ENCODE results near the gene BTLA.
"Not testable (repeated sequence)": the region's sequence is repeated elsewhere in the genome, so short reads cannot be mapped to it uniquely, and the experiment has no call there.

The BTLA gene

DNA sequence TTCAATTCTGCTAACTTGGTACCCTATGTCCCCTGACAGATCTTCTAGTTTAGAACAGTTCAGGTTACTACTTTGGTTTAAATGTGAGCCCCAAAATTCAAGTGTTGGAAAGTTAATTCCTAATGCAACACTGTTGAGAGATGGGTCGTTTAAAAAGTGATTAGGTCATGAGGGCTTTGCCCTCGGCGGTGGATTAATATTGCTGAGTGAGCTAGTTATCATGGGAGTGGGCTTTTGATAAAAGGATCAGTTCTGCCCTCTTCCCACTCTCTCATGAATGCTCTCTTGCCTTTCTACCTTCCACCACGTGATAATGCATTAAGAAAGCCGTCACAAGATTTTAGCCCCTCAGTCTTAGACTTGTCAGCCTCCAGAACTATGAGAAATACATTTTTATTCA lies 72.1 kb downstream of the BTLA start:
- H3K27me3 ChIP-seq (ENCODE audit: insufficient read depth, low read length) = no peaks in the 10 kb centered on the region
- no peak overlapping the region for H3K27ac ChIP-seq (ENCODE audit: low read length)
- no peaks in the 10 kb centered on the region for H3K9me3 ChIP-seq (ENCODE audit: insufficient read depth, low read depth, low read length)
- no peaks in the 10 kb centered on the region for H3K36me3 ChIP-seq (ENCODE audit: insufficient read depth, low read depth, low read length)
- no peak overlapping the region for H3K4me3 ChIP-seq (ENCODE audit: low read length)
- peaks cover 23% of the 10 kb centered on the region; the same call in 1 of the 2 replicates for H3K4me1 ChIP-seq (ENCODE audit: insufficient read depth, low read length)
- no peak overlapping the region for H3K9ac ChIP-seq (ENCODE audit: low read depth, low read length)

DNA sequence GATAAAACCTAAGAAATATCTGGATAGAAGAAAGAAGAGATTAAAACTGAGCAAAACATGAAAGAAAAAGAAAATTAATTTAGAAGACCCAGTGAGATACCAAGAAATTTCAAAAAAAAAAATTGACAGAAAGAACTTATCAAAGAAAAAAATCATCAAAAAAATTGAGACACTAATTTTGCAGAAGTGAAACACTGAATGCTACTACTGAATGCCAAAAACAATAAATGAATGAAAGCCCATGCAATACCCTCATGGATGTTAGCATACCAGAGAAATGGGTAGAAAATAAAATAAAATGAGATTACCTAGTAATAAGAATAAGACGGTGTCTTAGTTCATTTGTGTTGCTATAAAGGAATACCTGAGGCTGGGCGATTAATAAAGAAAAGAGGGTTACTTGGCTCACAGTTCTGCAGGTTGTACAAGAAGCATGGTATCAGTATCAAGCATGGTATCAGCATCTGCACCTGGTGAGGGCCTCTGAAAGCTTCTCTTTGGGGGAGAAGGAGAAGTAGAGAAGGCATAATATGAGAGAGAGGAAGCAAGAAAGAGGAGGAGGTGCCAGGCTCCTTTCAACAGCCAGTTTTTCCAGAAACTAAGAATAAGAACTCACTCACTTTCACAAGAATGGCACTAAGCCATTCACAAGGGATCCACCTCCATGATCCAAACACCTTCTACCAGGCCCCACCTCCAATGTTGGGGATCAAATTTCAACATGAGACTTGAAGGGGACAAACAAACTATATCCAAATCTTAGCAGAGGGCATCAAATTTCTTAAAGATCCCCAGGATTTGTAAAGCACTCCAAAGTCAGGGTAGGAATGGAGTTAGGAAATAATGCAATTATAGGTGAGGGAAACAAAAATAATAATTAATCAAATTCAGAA lies 73.2 kb downstream of the BTLA start:
- Histone ChIP-seq H3K4me1 (ENCODE audit: insufficient read depth, low read length) (peaks cover 23% of the 10 kb centered on the region; the same call in 1 of the 2 replicates), H3K27ac (ENCODE audit: low read length) (no peak overlapping the region), H3K4me3 (ENCODE audit: low read length) (peak overlapping the region; percentile 34; the same call in 1 of the 2 replicates), H3K36me3 (ENCODE audit: insufficient read depth, low read depth, low read length) (no peaks in the 10 kb centered on the region), H3K9ac (ENCODE audit: low read depth, low read length) (no peak overlapping the region), H3K9me3 (ENCODE audit: insufficient read depth, low read depth, low read length) (no peaks in the 10 kb centered on the region), H3K27me3 (ENCODE audit: insufficient read depth, low read length) (no peaks in the 10 kb centered on the region)

DNA sequence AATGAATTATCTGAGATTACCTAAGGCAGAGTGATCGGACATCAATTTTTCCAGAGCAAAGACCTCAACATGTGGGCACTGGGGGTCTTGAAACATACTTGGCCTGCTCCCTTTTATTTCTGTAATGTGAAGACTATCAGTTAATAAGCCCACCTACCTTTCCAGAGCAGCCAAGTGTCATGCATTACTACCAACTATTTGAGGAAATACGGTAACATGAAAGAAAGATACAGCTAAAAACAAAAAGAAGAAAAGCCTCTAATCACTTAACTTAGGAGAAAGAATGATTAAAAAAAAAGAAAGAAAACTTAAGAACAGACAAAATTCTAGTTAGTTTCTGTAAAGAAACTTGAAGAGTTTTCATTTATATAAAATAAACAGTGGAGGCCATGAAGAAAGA lies 73.9 kb downstream of the BTLA start:
- no peaks in the 10 kb centered on the region for H3K9me3 ChIP-seq (ENCODE audit: insufficient read depth, low read depth, low read length)
- peak overlapping the region; percentile 22 for H3K27ac ChIP-seq (ENCODE audit: low read length)
- no peaks in the 10 kb centered on the region for H3K27me3 ChIP-seq (ENCODE audit: insufficient read depth, low read length)
- peaks cover 23% of the 10 kb centered on the region; the same call in 1 of the 2 replicates for H3K4me1 ChIP-seq (ENCODE audit: insufficient read depth, low read length)
- no peaks in the 10 kb centered on the region for H3K36me3 ChIP-seq (ENCODE audit: insufficient read depth, low read depth, low read length)
- no peak overlapping the region; the same call in 1 of the 2 replicates for H3K4me3 ChIP-seq (ENCODE audit: low read length)
- no peak overlapping the region for H3K9ac ChIP-seq (ENCODE audit: low read depth, low read length)

DNA sequence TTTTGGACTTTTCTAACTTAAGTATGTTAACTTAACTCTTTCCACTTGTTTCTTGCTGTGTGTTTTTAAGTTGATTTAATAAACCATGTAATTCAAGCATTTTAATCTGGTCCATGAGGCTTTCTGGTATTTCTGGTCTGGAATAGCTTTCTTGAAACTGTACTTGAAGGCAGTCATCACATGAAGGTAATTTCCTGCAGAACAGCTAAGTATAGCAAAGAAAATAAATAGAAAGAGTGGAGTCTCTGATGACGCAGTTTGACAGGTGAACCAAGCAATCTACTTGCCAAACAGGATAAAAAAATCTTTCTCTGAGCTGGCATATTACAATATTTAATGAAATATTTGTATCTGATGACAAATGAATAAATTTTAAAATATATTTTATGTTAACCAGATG lies 74.9 kb downstream of the BTLA start:
- Histone ChIP-seq H3K9ac (ENCODE audit: low read depth, low read length) (no peak overlapping the region; the same call in 1 of the 2 replicates), H3K9me3 (ENCODE audit: insufficient read depth, low read depth, low read length) (no peaks in the 10 kb centered on the region), H3K4me1 (ENCODE audit: insufficient read depth, low read length) (peaks cover 23% of the 10 kb centered on the region; the same call in 1 of the 2 replicates), H3K27ac (ENCODE audit: low read length) (no peak overlapping the region), H3K4me3 (ENCODE audit: low read length) (no peak overlapping the region; the same call in 1 of the 2 replicates), H3K36me3 (ENCODE audit: insufficient read depth, low read depth, low read length) (no peaks in the 10 kb centered on the region), H3K27me3 (ENCODE audit: insufficient read depth, low read length) (no peaks in the 10 kb centered on the region)

DNA sequence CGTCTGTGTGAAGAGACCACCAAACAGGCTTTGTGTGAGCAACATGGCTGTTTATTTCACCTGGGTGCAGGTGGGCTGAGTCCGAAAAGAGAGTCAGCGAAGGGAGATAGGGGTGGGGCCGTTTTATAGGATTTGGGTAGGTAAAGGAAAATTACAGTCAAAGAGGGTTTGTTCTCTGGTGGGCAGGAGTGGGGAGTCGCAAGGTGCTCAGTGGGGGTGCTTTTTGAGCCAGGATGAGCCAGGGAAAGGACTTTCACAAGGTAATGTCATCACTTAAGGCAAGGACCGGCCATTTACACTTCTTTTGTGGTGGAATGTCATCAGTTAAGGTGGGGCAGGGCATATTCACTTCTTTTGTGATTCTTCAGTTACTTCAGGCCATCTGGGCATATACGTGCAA lies 76.4 kb downstream of the BTLA start:
- H3K4me3 ChIP-seq (ENCODE audit: low read length) = peak overlapping the region; percentile 74; the same call in 1 of the 2 replicates
- H3K9me3 ChIP-seq (ENCODE audit: insufficient read depth, low read depth, low read length); H3K27me3 ChIP-seq (ENCODE audit: insufficient read depth, low read length); H3K36me3 ChIP-seq (ENCODE audit: insufficient read depth, low read depth, low read length); H3K27ac ChIP-seq (ENCODE audit: low read length): not testable (repeated sequence)
- H3K9ac ChIP-seq (ENCODE audit: low read depth, low read length) = peak overlapping the region; percentile 81; the same call in 1 of the 2 replicates
- H3K4me1 ChIP-seq (ENCODE audit: insufficient read depth, low read length) = peaks cover 25% of the 10 kb centered on the region

DNA sequence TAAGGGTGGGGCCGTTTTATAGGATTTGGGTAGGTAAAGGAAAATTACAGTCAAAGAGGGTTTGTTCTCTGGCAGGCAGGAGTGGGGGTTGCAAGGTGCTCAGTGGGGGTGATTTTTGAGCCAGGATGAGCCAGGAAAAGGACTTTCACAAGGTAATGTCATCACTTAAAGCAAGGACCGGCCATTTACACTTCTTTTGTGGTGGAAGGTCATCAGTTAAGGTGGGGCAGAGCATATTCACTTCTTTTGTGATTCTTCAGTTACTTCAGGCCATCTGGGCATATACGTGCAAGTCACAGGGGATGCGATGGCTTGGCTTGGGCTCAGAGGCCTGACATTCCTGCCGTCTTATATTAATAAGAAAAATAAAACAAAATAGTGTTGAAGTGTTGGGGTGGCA lies 80.7 kb downstream of the BTLA start:
- not testable (repeated sequence) for H3K27ac ChIP-seq (ENCODE audit: low read length); H3K9me3 ChIP-seq (ENCODE audit: insufficient read depth, low read depth, low read length); H3K4me1 ChIP-seq (ENCODE audit: insufficient read depth, low read length); H3K27me3 ChIP-seq (ENCODE audit: insufficient read depth, low read length); H3K9ac ChIP-seq (ENCODE audit: low read depth, low read length)
- Histone ChIP-seq H3K4me3 (ENCODE audit: low read length) (peak overlapping the region; percentile 56), H3K36me3 (ENCODE audit: insufficient read depth, low read depth, low read length) (peaks cover 26% of the 10 kb centered on the region)

DNA sequence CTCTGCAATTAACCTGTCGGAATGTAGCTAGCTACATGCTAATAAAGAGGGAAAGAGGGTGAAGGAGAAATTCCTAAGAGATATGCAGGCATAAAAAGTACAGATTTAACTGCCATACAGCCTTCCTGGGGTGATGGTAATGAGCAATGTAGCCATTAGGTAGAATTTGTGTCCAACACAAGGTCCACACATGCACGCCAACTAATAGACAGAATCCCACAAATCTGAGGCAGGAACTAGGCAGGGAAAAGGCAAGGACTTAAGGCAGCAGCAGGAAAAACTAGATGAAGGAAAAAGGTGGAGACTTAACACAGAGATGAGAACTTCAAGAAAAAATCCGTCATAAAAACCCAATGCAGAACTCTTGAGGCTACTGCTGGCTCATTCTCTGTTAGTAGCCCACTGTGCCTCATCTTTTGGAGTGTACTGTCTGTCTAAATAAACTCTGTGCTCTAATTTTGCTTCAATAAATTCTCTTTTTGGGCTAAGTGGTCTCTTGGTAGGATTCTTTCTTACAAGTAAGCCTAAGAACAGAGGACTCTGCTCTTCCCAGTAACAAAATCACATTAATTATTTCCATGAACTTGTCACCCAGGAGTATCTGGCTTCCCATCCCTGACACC lies 81.5 kb downstream of the BTLA start:
- Histone ChIP-seq H3K9ac (ENCODE audit: low read depth, low read length) (peak overlapping the region; percentile 69; the same call in 1 of the 2 replicates), H3K9me3 (ENCODE audit: insufficient read depth, low read depth, low read length) (no peaks in the 10 kb centered on the region), H3K27ac (ENCODE audit: low read length) (peak overlapping the region; percentile 41), H3K27me3 (ENCODE audit: insufficient read depth, low read length) (no peaks in the 10 kb centered on the region), H3K36me3 (ENCODE audit: insufficient read depth, low read depth, low read length) (peaks cover 26% of the 10 kb centered on the region), H3K4me1 (ENCODE audit: insufficient read depth, low read length) (peaks cover 6% of the 10 kb centered on the region), H3K4me3 (ENCODE audit: low read length) (peak overlapping the region; percentile 43)

GRCh38 chr3:112416391-112417212 lies 82.7 kb downstream of the BTLA start:
- peaks cover 6% of the 10 kb centered on the region for H3K4me1 ChIP-seq (ENCODE audit: insufficient read depth, low read length)
- no peak overlapping the region for H3K9ac ChIP-seq (ENCODE audit: low read depth, low read length)
- H3K4me3 ChIP-seq (ENCODE audit: low read length) = peak overlapping the region; percentile 21; the same call in 1 of the 2 replicates
- peaks cover 26% of the 10 kb centered on the region for H3K36me3 ChIP-seq (ENCODE audit: insufficient read depth, low read depth, low read length)
- H3K27me3 ChIP-seq (ENCODE audit: insufficient read depth, low read length) = no peaks in the 10 kb centered on the region
- no peak overlapping the region for H3K27ac ChIP-seq (ENCODE audit: low read length)
- H3K9me3 ChIP-seq (ENCODE audit: insufficient read depth, low read depth, low read length) = no peaks in the 10 kb centered on the region

DNA sequence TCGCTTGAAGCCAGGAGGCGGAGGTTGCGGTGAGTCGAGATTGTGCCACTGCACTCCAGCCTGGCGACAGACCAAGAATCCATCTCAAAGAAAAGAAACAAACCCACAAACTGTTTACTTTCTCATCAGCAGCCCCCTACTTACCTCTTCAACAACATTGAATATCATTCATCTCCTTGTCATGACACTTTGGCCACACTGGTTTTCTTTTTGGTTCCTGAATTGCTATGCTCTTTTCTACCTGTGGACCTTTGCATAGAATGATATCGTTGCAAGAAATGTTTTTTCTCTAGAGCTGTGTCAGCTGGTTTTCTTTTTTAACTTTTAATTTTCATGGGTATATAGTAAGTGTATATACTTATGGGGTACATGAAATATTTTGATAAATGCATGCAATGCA lies 83.9 kb downstream of the BTLA start:
- Histone ChIP-seq H3K4me1 (ENCODE audit: insufficient read depth, low read length) (peaks cover 6% of the 10 kb centered on the region), H3K9me3 (ENCODE audit: insufficient read depth, low read depth, low read length) (no peaks in the 10 kb centered on the region), H3K27me3 (ENCODE audit: insufficient read depth, low read length) (no peaks in the 10 kb centered on the region), H3K36me3 (ENCODE audit: insufficient read depth, low read depth, low read length) (peaks cover 26% of the 10 kb centered on the region), H3K4me3 (ENCODE audit: low read length) (no peak overlapping the region), H3K27ac (ENCODE audit: low read length) (no peak overlapping the region), H3K9ac (ENCODE audit: low read depth, low read length) (no peak overlapping the region)
